ENCODE results near the gene SLC19A1.

DNA sequence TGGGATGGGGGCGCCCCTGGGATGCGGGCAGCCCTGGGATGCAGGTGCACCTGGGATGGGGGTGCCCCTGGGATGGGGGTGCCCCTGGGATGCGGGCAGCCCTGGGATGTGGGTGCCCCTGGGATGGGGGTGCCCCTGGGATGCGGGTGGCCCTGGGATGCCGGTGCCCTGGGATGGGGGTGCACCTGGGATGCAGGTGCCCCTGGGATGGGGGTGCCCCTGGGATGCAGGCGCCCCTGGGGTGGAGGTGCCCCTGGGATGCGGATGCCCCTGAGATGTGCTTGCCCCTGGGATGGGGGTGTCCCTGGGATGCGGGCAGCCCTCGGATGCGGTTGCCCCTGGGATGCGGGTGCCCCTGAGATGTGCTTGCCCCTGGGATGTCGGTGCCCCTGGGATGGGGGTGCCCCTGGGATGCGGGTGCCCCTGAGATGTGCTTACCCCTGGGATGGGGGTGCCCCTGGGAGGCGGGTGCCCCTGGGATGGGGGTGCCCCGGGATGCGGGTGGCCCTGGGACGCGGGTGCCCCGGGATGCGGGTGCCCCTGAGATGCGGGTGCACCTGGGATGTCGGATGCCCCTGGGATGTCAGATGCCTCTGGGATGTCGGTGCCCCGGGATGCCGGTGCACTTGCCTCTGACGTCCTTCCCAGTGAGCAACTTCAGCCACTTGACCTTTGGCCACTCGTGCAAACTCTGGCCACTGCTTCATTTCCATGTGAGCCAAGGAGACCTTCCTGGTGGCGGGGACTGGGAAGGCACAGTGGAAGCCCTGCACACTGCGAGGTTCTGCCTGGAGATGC is 37.3 kb upstream of the SLC19A1 start:
- TF ChIP-seq, protein P1, sequence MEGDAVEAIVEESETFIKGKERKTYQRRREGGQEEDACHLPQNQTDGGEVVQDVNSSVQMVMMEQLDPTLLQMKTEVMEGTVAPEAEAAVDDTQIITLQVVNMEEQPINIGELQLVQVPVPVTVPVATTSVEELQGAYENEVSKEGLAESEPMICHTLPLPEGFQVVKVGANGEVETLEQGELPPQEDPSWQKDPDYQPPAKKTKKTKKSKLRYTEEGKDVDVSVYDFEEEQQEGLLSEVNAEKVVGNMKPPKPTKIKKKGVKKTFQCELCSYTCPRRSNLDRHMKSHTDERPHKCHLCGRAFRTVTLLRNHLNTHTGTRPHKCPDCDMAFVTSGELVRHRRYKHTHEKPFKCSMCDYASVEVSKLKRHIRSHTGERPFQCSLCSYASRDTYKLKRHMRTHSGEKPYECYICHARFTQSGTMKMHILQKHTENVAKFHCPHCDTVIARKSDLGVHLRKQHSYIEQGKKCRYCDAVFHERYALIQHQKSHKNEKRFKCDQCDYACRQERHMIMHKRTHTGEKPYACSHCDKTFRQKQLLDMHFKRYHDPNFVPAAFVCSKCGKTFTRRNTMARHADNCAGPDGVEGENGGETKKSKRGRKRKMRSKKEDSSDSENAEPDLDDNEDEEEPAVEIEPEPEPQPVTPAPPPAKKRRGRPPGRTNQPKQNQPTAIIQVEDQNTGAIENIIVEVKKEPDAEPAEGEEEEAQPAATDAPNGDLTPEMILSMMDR (IDR thresholded peaks at IDR 0.05 in 4 of 5, conservative IDR thresholded peaks at IDR 0.05 in 1 of 5) = no peak
- TF ChIP-seq POLR2A (IDR thresholded peaks at IDR 0.05) = no peak
